Left cardiac atrium (tissue), 4 donors: ENCODE data around the gene P4HA3. TPM values are rescaled to one million over a fixed set of nuclear protein-coding genes. Genes with fewer than 3 reads are reported as not detected.

Source experiments
- ATAC-seq, 2 donors: fragments of 200-7000 bp; cut with Tn5 transposase; one replicate each; pipeline ENCODE4 v1.9.1; 2020; ENCODE audit warnings: mild to moderate bottlenecking in 2 of 2, moderate library complexity in 2 of 2
- DNase-seq: peaks from one replicate; pipeline ENCODE4 v3.0.0-alpha.2; 2020
- intact Hi-C, 2 donors: fragments of 100-400 bp; cut with DNase I; formaldehyde crosslinking; loops; one replicate each; pipeline versions ENCODE4 v1.14.1 to v1.15.1; 2022 to 2023
- total RNA-seq, 2 donors: library from RNA; stranded (reverse); fragmentation: NEBNext Ultra II Directional; extraction: Animal tissue kit (Norgen Biotek cat#: 25700); gene quantifications; one replicate each; pipeline ENCODE4 v1.2.1, GENCODE V29; 2021
- donor health status: DM: no; HTN: yes; CAD: no.
- donor health status: DM: no; HTN: yes; CAD: no; lungs with severe emphysema.
- donor health status: DM: yes; HTN: yes; CAD: no.
- donor health status: Dilated cardiomyopathy.

The P4HA3 gene
- total RNA-seq, 2 donors from 2014 or later: 0.31 to 0.38 TPM

DNA sequence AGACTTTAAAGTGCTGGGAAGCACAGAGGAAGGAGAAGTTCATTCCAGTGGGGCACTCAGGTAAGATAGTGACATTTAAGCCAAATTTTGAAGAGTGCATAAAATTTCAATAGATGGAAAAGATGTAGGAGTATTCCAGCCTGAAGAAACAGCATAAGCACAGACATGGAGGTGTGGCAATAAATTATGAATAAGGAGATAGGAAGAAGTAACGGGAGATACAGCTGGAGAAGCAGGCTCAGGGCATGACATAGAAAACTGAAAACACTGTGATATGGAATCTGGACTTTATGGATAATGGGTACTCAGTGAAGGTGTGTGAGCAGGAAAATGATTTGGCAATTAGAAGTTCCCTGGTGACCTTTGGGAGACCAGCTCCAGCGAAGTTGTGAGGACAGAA lies 33.3 kb downstream of the P4HA3 start:
- intact Hi-C loops: no loop called here
- ATAC-seq (peak in 1 of 2 donors; percentile 59), DNase-seq (no peak)

DNA sequence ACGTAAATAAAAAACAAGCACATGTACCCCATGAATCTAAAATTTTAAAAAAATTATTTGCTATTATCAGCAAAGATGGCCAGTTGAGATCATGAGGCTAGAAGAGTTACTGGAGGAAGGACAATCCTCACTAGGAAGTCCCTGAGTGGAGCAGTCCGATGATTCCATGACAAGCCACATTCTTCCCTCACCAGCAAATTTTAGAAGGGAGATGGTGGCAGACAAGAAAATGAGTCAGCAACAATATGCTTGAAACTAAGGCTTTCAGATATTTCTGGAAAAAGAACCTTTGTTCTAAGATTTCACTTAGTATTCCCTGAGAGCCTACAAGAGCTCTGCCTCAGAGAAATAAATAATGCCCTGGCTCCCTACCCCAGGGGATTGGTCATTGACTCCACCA lies 34.9 kb downstream of the P4HA3 start:
- intact Hi-C loops: no loop called here
- ATAC-seq (no peak), DNase-seq (no peak)

DNA sequence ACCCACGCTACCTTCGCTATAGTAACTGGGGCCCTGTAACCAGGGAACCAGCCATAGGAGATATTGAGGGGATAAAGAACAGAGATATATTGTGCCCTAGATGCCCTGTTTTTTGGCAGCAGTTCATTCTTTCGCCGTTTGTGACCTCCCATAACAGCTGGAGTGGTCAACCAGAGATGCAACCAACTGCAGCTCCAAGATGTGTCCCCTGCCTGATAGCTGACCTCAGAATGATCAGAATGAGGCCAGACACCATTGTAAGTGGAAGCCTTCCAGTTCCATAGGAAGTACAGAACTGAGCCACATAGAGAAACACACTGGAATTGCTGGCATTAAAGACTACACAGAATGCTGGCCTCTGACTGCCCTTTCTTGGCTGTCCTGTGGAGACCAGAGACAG lies 39.2 kb downstream of the P4HA3 start:
- ATAC-seq: no peak
- intact Hi-C loops: no loop called here
- DNase-seq: no peak

DNA sequence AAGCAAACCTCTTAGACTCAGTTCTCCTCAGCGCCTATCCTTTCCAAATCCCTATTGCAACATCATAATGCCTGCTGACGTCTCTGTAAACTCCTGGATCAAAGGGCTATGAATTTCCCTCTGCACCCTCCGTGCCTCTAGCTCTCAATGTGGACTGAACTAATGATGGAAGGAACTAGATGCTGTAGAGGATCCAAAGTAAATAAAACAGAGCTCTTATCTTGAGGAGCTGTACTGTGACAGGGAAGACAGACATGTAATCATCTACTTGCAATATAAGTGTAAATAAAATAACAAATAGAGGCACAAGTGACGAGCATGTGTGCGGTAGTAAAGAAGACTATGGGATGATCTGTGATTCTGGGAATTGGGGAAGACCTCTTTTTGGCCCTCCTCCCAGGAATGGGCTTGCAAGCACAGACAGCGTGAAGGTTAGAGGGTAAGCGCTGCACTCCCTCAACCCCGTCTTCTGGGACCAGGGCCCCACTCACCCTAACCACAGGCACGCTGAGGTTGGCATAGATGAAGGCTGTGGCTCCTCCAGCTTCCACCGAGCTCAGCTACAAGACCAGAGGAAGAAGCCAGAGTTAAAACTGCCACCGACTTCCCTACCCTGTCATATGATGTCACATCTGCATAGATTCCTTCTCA lies 42.2 kb downstream of the P4HA3 start:
- no peak for DNase-seq
- ATAC-seq: peak; percentile 50 to 69
- intact Hi-C loops: no loop called here

GRCh38 chr11:74268456-74268855 lies 43.0 kb downstream of the P4HA3 start:
- intact Hi-C loops: no loop called here
- ATAC-seq: no peak
- no peak for DNase-seq

DNA sequence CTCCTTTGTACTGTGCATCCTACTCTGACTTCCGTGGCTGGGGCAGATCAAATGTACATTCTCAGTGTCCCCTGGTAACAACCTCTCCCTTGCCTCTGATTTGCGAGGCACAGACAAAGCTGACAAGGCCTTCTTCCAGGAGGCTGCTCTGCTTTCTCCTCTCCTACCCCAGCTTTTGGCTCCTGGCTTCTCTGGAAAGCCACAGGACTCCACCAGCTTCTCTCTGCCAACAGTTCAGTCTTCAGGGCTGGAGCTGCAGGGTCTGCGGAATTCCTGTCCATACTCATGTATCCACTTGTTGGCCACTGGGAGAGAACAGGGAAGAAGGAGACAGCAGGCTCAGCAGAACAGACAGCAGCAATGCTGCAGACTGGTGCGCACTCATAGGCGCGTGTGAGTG lies 44.4 kb downstream of the P4HA3 start:
- DNase-seq (no peak), ATAC-seq (no peak)
- intact Hi-C loops: no loop called here

DNA sequence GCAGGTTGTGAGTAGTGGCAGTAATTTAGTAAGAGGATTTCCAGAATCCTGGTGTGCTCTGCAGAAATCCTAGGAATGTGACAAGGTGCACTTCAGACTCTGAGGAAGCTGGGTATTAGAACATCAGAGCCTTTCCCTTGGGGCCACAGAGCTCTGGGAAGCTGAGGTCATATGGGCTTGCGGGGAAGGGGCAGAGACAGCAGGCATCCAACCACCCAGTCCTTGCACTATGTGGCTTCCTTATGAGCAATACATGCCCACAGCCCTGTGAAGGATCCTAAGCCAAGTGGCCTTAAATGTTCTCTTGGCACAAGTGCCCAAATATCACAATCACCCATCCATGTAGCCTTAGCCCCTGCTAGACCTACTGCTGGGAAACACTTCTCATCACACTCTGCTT lies 46.2 kb downstream of the P4HA3 start:
- no peak for ATAC-seq
- DNase-seq: no peak
- intact Hi-C loops: no loop called here

GRCh38 chr11:74262725-74263124 lies 48.7 kb downstream of the P4HA3 start:
- no peak for DNase-seq
- intact Hi-C loops: no loop called here
- no peak for ATAC-seq

DNA sequence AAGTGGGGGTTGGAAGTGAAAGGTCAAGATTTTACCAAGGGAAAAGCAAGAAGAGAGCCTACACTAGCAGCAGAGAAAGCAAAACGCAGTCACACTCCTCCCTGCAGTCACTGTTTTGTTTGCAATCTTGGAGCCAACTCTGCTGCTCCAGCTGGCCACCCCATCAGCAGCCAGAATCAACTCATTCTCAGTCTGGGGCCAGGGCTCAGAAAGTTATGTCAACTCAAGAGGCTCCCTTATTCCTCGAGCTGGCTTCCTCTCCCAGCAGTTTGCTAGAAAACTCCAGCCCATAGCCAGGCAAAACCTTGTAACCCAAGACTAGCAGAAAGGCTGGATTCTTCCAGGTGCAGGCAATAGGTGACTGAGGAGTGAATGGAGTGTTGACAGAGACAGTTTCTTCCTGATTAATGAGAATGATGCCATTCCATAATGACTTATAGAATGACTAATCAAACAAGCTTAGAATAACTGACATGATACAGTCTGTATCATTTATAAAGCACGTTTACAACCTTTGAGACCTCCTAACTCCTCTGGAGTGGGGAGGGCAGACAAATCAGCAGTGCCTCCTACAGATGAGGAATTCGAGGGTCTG lies 53.4 kb downstream of the P4HA3 start:
- intact Hi-C loops: loop anchor here (5.0 to 10.0 kb wide), 4 partner anchors 64 to 314 kb away; no protein-coding TSS in a partner anchor
- DNase-seq: peak; percentile 59
- peak; percentile 64 to 84 for ATAC-seq

DNA sequence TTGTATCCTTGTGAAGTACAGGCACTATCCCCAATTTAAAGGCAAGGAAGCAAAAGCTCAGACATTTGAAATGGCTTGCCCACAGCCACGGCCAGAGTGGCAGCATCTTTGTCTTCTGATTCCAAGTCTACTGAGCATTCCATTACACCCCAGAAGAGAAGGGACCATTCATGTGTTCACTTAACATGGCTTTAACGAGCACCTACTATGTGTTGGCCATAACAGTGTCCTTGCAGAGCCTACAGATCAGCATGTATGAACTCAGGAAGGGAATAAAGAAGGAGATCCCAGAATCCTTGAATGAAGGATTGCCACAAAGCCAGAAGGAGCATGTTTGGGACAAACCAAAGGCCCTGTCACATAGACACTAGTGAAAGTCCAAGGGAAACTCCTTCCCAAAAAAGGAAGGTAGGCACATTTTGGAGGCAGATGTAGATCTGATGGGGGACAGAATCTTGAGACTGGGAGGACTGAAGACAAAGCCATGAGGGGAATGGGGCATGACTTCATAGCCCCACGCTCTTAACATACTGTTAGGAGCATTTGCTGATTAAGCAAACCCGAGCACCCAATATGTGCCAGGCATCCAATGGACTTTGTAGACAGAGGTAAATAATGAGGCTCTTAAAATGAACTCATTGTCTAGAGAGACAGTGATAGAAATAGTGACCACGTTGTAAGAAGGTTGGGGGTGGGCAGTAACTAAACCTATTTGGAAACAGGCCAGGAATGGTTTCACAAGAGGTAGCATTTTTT lies 54.9 kb downstream of the P4HA3 start:
- DNase-seq (no peak), ATAC-seq (no peak)
- intact Hi-C loops: loop anchor here (5.0 to 10.0 kb wide), 4 partner anchors 66 to 316 kb away; no protein-coding TSS in a partner anchor

DNA sequence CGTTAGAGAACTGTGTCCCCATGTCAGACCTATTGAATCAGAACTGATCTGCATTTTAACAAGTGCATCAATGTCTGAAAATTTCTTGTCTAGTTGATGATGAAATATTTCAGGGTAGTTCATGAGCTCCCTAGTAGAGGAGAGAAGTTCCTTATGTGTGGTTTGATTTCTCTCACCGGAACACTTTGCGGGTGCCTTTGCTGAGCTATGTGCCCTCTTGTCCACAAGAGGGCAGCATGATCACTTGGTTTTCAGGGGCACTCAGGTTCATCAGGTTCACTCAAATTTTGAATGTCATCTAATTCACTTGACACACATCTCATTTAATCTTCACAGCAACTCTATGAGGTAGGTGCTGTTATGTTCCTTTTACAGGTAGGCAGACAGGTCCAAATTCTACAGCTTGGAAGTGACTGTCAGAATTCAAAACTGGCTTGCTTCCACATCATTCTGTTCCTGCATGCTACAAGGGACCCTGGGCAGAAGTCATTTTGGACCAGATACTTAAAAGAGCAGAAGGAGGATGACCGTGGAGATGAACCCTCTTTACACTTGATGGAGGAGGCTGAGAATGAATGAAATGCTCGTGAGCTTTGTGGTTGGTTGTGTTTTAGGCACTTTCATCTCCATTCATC lies 55.6 kb downstream of the P4HA3 start:
- ATAC-seq: peak; percentile 58 to 65
- intact Hi-C loops: loop anchor here (2.0 to 10.0 kb wide), 5 partner anchors 66 to 316 kb away; no protein-coding TSS in a partner anchor
- DNase-seq: peak; percentile 33

GRCh38 chr11:74253361-74253760 lies 58.1 kb downstream of the P4HA3 start:
- no peak for DNase-seq
- no peak for ATAC-seq
- intact Hi-C loops: loop anchor here in 1 of 2 donors (10.0 kb wide), 1 partner anchor 71 kb away; no protein-coding TSS in a partner anchor

DNA sequence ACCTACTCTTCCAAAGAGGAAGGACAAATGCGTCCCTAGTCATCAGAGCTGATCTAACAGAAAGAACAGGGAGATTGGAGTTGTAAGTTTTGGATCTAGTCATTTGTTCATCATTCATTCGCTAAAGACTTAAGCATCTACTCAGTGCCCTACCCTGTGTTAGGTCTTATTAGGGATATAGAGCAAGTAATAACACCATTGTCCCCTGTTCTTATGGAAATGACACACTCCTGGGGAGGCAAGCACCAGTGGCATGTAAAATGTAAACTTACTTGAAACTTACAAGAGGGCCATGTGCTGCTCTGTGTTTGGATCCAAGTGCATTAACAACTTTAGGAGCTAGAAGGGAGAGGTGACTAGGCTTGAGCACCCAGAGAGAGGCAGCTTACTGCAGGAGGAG lies 61.9 kb downstream of the P4HA3 start:
- ATAC-seq (no peak), DNase-seq (no peak)
- intact Hi-C loops: no loop called here

DNA sequence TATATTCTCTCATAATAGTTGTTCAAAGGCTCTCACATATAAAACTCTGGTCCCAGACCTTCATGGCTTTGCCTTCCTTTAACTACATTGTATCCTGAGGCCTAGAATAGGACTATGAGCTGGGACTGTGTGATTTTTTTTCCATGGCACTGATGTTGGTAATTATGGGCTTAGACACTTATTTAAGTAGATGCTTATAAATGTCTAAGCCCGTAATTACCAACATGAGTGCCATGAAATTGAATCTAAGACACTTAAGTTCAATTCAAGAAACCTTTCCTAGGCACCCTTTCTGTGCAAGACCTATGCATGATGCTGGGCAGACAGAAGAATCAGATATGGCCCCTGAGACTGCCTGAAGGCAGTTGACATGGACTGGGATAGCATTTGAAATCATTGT lies 63.0 kb downstream of the P4HA3 start:
- intact Hi-C loops: no loop called here
- DNase-seq: no peak
- no peak for ATAC-seq

- ATAC-seq (no peak), DNase-seq (no peak)
- intact Hi-C loops: no loop called here
Observed at GRCh38 chr11:74238243-74238642, 73.2 kb downstream of the P4HA3 start.

GRCh38 chr11:74237541-74237940 lies 73.9 kb downstream of the P4HA3 start:
- DNase-seq (no peak), ATAC-seq (no peak)
- intact Hi-C loops: no loop called here

GRCh38 chr11:74235121-74235520 lies 76.3 kb downstream of the P4HA3 start:
- DNase-seq: no peak
- intact Hi-C loops: no loop called here
- peak in 1 of 2 donors; percentile 40 for ATAC-seq

DNA sequence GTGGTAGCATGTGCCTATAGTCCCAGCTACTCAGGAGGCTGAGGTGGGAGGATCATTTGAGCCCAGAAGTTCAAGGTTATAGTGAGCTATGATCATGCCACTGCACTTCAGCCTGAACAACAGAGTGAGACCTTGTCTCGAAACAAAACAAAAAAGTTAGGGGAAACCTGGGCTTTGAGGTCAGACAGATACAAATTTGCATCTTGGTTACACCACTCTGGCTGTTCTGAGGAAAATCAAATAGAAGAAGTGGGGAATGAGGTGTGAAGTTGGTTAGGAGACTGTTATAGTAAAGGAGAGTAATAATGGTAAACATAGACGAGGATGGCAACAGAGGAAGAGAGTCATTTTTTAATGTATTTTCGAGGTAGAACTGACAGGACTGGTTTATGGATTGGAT lies 77.8 kb downstream of the P4HA3 start:
- intact Hi-C loops: no loop called here
- DNase-seq (no peak), ATAC-seq (no peak)

GRCh38 chr11:74232311-74232950 lies 79.0 kb downstream of the P4HA3 start:
- DNase-seq: no peak
- intact Hi-C loops: no loop called here
- ATAC-seq: peak; percentile 35 to 67
